H1 (cell line): ENCODE data around the gene HES2. TPM values are rescaled to one million over a fixed set of nuclear protein-coding genes. Genes with fewer than 3 reads are reported as not detected.

Experiments
- ATF2 ChIP-seq: IDR thresholded peaks from 2 replicates; pipeline ENCODE4 v1.6.1; 2012; ENCODE audit warnings: low read length, inconsistent platforms
- CHD7 ChIP-seq: fragments of 300-600 bp; sonication (generic); IDR thresholded peaks from 2 replicates; pipeline ENCODE4 v1.7.1; 2012; ENCODE audit warnings: low read length, moderate library complexity, mild to moderate bottlenecking, inconsistent platforms; ENCODE audit not compliant: insufficient replicate concordance
- CTBP2 ChIP-seq: IDR thresholded peaks from 2 replicates; pipeline ENCODE4 v1.7.0; 2011; ENCODE audit warnings: borderline replicate concordance, mild to moderate bottlenecking, moderate library complexity, mixed read lengths, low read length; ENCODE audit not compliant: insufficient read depth, insufficient read length
- GABPA ChIP-seq: IDR thresholded peaks from 2 replicates; pipeline ENCODE4 v1.6.1; 2011; ENCODE audit warnings: mild to moderate bottlenecking, low read length, moderate library complexity, borderline replicate concordance; ENCODE audit not compliant: insufficient read depth
- PHF8 ChIP-seq: fragments of 200-600 bp; sonication (generic); conservative IDR thresholded peaks from 2 replicates; pipeline ENCODE4 v1.7.1; 2012; ENCODE audit warnings: low read depth, mild to moderate bottlenecking, inconsistent platforms, low read length, moderate library complexity
- RNF2 ChIP-seq: fragments of 200-900, 300-1000 bp; sonication (generic); IDR thresholded peaks from 2 replicates; pipeline ENCODE4 v1.7.1; 2016; ENCODE audit warnings: borderline replicate concordance, low read depth, mild to moderate bottlenecking, antibody characterized with exemption, low read length; ENCODE audit not compliant: poor library complexity, severe bottlenecking; ENCODE audit errors: missing control alignments
- TAF7 ChIP-seq: optimal IDR thresholded peaks from 2 replicates; pipeline ENCODE3; 2011; ENCODE audit warnings: low read depth, mild to moderate bottlenecking, inconsistent platforms, low read length, moderate library complexity, borderline replicate concordance
- polyA plus RNA-seq, 7 experiments: library from polyadenylated mRNA; depleted of rRNA in 3 of 7; stranded (reverse) in 5 of 7; unstranded in 2 of 7; fragments of >200 nt in 5 of 7; fragments of 200-250 nt in 2 of 7; gene quantifications; 1 replicate in 5 of 7; 2 replicates in 1 of 7; 4 replicates in 1 of 7; pipeline versions ENCODE4 v1.2.1 to v1.2.3, GENCODE V29; 2011 to 2013; ENCODE audit warnings: missing spikeins in 2 of 7, mixed read lengths in 2 of 7
- total RNA-seq: library from RNA; stranded (reverse); fragmentation: NEBNext Ultra II Directional; extraction: Animal tissue kit (Norgen Biotek cat#: 25700); gene quantifications from 2 replicates; pipeline ENCODE4 v1.2.1, GENCODE V29; 2021

Gene HES2
- total and polyA plus RNA-seq, 2 of the 8 experiments (the other 6 are each of a cell fraction or from before 2014, with no cell fraction given) = 0.15 to 0.53 TPM

- TF ChIP-seq CHD7 (no peak), PHF8 (no peak), CTBP2 (no peak), TAF7 (no peak), GABPA (peak; percentile 72; the same call in 1 of the 2 replicates), RNF2 (no peak), ATF2 (no peak)
Measured at GRCh38 chr1:6423321-6423999, 3.7 kb upstream of the HES2 start (continued).
